HL-60/S4 treated with retinoic acid at 250 ng/mL for 4 days and 3 days (cell line): ENCODE data around the gene DNAAF8.
"Not testable (repeated sequence)": the region's sequence is repeated elsewhere in the genome, so short reads cannot be mapped to it uniquely, and the experiment has no call there.

ENCODE experiments used
- in situ Hi-C: fragments of 300-500 bp; cut with MboI; formaldehyde crosslinking; loops from 2 replicates; pipeline ENCODE4 v1.7.0; 2022; ENCODE audit warnings: low sequenced_read_pairs

The DNAAF8 gene

GRCh38 chr16:4714996-4715395 is 19.3 kb upstream of the DNAAF8 start:
- in situ Hi-C loops, result no loop called here

DNA sequence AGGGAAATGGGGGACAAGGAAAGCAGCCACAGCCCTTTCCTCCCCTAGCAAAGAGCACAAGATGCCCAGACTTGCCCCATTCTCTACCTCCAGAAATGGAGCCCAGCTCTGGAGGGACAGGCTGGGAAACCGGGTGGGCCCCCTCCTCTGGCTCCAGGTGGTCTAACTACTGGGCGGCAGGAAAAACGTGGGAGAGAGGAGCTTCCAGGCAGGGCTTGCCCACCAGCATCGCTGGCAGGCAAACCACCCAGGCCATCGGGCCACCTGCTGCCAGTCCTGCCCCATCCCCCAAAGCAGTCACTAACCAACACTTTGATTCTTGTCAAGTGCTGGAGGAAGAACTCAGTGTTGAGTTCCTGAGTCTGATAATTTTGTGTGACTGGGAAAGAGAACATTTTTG is 15.9 kb upstream of the DNAAF8 start:
- in situ Hi-C loops, result no loop called here

- in situ Hi-C loops, result no loop called here
These were observed 11.1 kb upstream of the DNAAF8 start for GRCh38 chr16:4723071-4723767.

GRCh38 chr16:4724661-4725270 is 9.6 kb upstream of the DNAAF8 start:
- in situ Hi-C loops, result no loop called here

DNA sequence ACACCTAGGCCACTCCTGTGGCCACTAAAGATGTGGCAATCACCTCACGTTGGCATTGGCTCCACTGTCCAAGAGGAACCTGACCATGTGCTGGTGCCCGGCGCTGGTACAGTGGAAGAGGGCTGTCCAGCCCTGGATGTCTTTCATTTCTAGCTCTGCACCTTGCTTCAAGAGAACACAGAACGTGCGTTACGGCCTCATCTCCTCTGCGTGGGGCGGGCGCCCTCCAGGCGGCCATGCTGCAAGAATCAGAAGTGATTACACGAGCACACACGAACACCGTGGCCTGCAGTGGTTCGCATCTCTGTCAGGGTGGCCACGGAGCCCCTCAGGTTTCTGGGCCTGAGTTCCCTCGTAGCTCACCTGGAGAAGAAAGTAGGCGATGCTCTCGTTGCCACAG is 7.7 kb upstream of the DNAAF8 start:
- in situ Hi-C loops, result no loop called here

DNA sequence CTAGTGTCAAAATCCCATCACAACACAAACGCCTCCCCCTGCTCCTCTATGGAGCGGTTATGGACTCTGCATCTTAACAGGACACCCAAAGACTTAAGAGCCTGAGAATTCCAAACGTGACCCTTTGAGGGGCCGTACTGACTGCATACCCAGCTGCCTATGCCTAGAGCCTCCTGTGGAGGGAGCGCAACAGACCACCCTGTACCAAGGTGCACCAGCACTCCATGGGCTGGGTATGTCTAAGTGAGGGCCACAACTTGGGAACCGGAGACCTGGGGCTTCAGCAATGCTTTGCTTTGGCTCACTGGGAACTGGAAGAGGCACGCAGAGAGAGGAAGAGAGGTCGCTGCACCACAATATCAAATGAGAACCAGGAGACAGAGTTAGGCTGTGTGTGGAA is 5.7 kb upstream of the DNAAF8 start:
- in situ Hi-C loops, result no loop called here

- in situ Hi-C loops, result no loop called here
These were observed 4.5 kb upstream of the DNAAF8 start for GRCh38 chr16:4729876-4730275.

DNA sequence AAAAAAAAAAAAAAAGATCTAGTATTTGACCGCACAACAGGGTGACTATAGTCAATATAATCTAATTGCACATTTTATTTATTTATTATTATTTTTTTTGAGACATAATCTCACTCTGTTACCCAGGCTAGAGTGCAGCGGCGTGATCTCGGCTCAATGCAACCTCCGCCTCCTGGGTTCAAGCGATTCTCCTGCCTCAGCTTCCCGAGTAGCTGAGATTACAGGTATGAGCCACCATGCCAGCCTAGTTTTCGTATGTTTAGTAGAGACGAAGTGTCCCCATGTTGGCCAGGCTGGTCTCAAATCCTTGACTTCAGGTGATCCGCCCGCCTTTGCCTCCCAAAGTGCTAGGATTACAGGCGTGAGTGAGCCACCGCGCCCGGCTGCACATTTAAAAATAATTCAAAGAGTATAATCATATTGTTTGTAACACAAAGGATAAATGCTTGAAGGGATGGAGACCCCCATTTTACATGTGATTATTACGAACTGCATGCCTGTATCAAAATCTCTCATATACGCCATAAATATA is 1.1 kb upstream of the DNAAF8 start:
- in situ Hi-C loops, result no loop called here

DNA sequence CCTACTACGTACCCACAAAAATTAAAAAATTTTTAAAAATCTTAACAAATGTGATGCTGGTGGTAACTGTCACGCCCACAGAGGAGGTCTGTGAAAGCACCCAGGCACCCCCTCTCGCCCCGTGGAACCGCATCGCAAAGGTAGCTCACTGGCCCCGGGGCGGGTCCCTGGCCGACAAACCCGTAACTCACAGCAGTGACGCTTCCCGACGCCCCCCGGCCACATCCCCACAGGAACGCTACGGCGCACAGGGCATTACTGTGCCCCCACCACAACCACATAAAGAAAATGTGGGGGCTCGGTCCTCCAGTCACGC is 632 bp upstream of the DNAAF8 start:
- in situ Hi-C loops, result no loop called here

DNA sequence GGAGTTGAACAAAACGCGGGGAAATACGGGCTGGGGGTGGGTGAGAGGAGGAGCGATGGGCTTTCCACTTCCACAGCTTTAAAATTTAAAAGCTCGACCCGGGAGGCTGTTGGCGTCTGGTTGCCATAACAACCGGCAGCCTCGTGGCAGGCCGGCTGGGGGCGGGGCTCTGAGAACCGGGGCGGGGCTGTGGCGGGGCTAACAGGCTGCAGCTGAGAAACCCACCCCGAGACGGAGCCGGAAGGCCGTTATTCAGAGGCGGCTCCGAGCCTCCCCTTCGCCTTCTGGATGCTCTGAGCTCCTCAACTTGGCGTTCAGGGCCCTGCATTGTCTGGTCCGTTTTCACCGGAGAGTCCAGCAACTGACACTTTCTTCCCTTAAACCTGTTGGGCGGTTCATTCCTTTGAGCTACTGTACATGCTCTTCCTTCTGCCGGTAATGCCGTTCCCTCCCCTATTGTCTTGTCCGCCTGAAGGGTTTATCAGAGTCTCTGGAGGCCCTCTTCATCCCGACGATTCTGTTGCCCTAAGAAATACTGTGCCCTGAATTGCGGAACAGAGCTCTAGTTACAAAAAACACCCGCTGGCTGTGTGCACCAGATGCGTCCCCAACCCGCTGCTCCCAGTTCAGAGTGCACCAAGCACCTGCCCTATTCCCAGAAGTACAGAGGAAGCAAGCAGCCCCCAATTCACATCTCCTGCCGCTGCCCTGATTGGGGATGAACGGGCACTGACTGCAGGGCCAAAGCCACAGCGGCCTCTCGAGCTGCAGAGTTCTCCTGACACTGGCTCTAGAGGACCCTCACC is 596 bp downstream of the DNAAF8 start:
- in situ Hi-C loops, result no loop called here

DNA sequence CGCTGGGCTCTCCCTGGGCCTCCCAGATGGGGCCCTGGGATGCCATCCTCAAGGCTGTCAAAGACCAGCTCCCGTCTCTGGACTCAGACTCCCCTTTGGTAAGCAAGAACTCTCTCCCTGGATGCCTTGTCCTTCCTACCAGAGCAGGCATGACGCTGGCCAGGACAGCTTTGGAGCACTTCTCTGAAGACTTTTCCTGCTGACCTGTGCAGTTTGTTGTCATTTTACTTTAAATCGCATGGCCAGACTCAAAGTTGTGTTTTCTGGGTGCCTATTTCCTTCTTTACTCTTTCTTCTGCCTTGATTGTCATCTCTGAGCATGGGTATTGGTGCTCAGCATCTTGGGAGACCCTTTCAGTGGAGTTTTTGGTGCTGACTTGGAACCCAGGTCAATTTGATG is 2.2 kb downstream of the DNAAF8 start:
- in situ Hi-C loops, result no loop called here

- in situ Hi-C loops, result no loop called here
These were observed 3.2 kb downstream of the DNAAF8 start for GRCh38 chr16:4737545-4737944.

DNA sequence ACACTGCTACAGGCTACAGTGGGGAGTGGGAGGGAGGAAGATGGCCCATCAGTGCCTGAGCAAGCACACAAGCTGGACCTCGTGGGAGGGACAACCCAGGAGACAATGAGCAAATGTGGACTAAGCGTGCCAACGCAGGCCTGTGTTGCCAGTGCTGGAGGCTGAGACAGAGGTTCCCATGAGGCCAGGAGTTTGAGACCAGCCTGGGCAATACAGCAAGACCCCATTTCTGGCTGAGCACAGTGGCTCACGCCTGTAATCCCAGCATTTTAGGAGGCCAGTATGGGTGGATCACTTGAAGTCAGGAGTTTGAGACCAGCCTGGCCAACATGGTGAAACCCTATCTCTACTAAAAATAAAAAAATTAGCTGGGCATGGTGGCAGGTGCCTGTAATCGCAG is 4.0 kb downstream of the DNAAF8 start:
- in situ Hi-C loops, result not testable (repeated sequence)

- in situ Hi-C loops, result no loop called here
These were observed 9.0 kb downstream of the DNAAF8 start for GRCh38 chr16:4743226-4743878.

DNA sequence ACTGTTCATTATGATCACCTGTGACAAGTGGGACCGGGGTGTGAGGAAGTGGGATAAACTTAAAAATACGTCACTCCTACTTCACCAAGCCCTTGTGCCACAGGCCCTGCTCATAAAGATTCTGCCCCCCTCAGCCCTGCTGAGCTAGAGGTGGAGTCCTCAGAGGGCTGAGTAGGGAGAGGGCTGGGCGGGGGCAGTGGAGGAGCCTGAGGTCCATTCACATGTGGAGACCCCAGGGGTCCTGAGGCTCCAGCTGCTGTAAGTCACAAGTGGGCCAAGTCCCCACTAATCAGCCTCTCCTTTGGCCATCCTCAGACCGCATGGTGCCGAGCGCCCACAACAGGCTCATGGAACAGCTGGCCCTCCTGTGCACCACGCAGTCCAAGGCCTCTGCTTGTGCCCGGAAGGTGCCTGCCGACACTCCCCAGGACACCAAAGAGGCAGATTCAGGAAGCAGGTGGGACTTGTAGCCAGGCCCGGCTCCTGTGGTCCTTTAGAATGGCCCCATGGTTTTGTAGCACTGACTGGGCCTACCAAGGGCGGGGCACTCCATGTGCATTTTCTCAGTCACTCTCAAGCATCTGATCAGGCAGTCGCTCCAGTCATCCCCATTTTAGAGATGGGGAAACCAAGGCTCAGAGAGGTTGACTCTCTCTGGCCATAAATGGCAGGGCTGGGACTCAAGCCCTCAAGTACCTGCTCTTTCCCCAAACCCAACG is 10.4 kb downstream of the DNAAF8 start:
- in situ Hi-C loops, result no loop called here

GRCh38 chr16:4745274-4745569 is 10.9 kb downstream of the DNAAF8 start:
- in situ Hi-C loops, result no loop called here

DNA sequence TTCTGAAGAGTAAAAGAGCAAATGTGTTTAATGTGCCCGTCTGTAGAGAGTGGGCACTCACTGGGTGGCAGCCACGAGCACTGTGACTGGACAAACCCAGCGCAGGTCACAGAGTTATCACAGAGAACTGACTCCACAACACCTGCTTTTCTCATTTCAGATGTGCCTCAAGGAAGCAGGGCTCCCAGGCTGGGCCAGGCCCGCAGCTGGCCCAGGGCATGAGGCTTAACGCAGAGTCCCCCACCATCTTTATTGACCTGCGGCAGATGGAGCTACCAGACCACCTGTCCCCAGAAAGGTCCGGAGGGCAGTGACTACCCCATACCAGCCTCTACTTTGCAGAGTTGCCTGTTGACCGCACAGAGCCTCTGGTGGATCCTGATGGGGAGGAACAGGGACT is 11.9 kb downstream of the DNAAF8 start:
- in situ Hi-C loops, result no loop called here

DNA sequence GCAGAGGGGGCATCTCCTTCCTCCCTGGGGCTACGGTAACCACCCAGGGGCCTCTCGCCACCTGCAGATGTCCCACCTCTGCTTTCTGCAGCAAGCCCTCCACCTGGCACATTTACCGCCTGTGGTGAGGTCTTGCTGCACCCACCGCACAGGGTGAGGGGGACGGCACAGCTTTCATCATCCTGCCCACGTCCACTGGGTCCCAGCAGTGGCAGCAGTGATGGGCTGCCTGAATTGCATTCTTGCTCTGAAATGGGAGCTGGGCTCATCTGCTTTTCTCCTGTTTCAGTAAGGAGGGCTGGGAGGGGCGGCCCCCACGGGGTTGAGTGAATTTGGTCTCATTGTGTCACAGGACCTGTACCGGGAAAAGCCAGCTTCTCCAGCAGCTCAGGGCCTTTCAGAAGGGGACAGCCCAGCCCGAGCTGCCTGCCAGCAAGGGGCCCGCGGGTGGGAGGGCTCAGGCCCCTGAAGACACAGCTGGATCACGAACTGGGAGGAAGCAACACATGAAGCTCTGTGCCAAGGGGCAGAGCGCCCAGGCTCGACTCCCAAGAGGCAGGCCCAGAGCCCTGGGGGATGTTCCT is 12.7 kb downstream of the DNAAF8 start:
- in situ Hi-C loops, result no loop called here

GRCh38 chr16:4747906-4748681 is 13.8 kb downstream of the DNAAF8 start:
- in situ Hi-C loops, result no loop called here
